GM18951 (cell line): ENCODE measurements around the gene TMEM158.

ENCODE experiments used
- POLR2A ChIP-seq: IDR thresholded peaks from 4 replicates; pipeline ENCODE4 v1.6.1; 2011; ENCODE audit warnings: mild to moderate bottlenecking; ENCODE audit not compliant: insufficient read length, insufficient read depth; ENCODE audit errors: extremely low read depth
- in situ Hi-C: fragments of 300-500 bp; cut with MboI; formaldehyde crosslinking; loops from one replicate; pipeline ENCODE4 v1.12.0; 2022; ENCODE audit warnings: low sequenced_read_pairs, mixed read lengths, inconsistent platforms; ENCODE audit not compliant: unreplicated experiment

TMEM158 gene

DNA sequence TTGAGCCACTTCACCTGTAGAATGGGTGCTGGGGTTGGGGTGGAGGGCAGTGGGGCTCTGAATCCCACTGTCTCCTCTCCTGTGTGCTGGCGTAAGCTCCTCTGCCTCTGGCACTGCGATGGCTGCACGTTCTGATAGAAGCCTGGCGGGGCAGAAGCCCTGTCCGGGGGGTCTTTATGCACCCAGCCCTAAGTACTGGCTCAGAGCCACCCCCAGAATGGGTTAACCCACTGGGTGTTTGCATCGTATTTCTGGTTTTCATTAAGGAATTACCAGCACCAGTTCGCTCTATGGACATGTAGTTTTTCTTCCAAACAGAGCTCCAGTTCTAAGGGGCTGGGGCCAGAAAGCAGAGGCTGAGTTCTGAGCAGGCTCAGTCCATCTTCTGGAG lies 42.2 kb downstream of the TMEM158 start:
- TF ChIP-seq POLR2A: no peak
- in situ Hi-C loops: no loop called here

DNA sequence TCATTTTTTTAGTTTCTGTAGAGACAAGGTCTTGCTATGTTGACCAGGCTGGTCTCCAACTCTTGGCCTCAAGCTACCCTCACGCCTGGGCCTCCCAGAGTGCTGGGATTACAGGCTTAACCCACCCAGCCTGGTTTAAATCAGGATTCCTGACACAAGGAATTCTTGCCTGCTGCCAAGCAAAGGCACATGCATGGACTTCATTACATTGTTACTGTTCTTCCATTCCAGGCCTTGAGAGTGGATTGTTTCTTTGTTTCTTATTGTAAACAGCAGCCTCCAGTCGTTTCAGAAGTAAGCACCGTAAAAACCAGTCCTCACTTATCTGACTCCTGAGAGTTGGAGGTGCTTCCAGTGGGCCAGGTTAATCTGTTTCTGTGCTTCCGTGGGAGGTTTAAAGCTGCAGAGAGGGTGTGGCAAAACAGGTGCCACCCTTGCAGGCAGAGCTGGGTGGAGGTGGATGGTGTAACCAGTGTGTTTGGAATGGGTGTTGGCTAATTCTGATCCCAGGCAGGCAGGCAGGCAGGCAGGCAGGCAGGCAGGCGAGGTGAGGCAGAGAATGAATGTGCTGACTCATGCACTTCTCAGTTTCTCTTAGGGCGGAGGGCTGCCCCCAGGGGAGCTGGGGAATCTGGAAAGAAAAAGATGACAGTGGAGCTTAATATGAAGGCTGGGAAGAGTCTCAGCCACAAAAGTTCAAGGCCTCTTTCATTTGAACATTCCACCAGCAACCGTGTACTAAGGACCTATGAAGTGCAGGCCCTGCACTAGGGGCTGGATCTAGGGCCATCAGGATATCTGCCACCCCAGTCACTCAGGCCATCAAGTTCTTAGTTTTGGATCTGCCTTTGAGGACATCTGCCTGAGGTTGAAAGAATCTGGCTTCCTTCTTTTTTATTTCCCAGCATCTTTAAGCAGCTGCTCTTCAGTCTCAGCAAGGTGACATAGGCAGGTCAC lies 42.9 kb downstream of the TMEM158 start:
- in situ Hi-C loops: no loop called here
- no peak for TF ChIP-seq POLR2A

DNA sequence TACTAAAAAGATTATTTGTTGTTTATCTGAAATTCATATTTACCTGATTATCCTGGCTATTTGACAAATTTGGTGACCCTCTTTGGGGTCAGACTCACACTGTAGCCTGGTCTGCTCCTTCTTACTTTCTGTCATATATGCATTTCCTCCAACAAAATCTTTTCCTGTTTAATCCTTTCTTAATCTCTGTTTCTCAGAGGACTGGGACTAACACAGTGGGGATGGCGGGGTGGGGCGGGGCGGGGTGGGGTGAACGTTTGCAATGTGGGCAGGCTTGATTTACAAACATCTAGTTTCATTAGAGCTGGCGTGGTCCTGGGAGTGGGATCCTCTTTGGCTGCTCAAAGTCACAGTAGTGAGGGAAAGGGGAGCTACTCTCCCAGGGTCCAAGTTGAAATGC lies 44.6 kb downstream of the TMEM158 start:
- no peak for TF ChIP-seq POLR2A
- in situ Hi-C loops: no loop called here

DNA sequence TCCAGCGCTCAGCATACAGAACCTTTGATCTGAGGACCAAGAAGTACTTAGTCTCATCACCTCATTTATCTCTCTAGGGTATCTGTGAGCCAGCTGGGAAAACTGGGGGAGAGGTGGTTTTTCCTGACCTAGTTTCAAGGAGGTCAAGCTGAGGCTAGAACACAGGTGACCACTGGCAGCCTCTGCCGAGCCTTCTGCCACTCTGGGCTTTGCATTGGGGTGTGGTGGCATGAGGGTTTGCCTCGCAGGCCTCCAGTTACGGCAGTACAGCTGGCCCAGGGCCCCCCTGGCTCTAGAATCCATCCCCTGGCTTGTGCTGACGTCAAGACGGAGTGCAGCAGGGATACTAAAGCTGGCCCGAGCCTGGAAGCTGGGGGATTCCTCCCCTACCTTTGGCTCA lies 45.2 kb downstream of the TMEM158 start:
- in situ Hi-C loops: no loop called here
- TF ChIP-seq POLR2A: no peak

DNA sequence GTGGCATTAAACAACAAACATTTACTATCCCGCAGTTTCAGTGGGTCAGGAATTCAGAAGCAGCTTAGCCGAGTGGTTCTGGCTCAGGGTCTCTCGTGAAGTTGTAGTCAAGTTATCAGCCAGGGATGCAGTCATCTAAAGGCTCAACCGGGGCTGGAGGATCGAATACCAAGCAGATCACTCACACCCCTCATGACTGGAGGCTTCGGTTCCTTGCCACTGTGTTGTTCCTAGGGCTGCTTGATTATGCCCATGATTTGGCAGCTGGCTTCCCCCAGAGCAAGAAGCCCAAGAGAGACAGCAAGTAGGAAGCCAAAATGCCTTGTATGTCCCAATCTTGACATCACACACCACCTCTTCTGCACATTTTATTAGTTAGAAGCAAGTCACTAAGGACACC lies 46.0 kb downstream of the TMEM158 start:
- TF ChIP-seq POLR2A: no peak
- in situ Hi-C loops: no loop called here

DNA sequence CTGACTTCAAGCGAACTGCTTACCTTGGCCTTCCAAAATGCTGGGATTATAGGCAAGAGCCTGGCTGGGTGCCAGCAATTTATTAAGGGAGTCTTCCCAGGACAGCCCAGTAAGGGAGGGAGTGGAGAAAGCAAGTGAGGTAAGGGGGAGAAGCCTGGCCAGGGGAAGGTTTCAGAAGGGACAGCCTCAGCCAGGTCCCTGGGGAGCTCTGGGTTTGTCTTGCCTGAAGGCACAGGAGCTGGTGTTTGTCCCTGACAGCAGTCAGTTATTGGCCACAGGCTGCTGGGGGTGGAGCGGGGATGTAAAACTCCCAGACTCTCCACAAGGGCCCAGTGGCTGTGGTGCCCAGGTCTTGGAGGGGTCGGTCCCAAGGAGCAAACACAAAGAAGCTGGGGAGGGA lies 46.9 kb downstream of the TMEM158 start:
- TF ChIP-seq POLR2A: no peak
- in situ Hi-C loops: no loop called here

DNA sequence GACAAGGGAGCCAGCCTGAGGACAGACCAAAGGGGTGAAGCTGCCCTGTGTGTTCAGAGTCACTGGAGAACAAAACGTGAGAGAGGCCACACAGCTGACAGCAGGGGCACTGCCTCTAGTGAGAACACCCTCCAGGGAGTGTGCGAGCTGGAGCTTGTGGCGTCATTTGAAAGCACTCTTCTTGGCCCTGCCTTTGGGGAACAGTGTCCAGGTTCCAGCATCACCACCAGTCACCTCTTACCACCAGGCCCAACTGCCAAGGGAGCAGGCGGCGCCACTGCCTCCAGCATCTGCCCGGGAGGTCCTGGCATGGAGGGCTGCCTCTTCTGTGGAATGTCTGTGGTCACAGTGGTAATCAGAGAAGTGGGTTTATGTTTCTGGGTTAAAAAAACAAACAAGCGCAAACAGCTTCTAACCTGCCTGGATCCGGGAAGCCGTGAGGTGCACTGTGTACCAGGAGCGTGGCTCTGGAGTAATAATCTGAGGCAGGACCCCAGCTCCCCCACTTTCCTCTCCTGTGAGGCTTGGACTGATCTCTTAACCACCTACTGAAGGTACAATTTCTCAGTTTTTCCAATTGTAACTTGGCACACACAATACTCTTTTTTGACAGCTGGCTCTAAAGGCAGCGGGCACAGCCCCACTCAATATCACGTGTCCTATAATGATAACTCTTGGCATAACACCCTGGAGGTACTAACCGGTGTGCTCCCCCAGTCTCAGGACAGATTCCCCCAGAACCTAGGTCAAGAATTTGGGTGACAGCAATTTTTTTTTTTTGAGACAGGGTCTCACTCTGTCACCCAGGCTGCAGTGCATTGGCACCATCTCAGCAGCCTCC lies 47.7 kb downstream of the TMEM158 start:
- TF ChIP-seq POLR2A: no peak

DNA sequence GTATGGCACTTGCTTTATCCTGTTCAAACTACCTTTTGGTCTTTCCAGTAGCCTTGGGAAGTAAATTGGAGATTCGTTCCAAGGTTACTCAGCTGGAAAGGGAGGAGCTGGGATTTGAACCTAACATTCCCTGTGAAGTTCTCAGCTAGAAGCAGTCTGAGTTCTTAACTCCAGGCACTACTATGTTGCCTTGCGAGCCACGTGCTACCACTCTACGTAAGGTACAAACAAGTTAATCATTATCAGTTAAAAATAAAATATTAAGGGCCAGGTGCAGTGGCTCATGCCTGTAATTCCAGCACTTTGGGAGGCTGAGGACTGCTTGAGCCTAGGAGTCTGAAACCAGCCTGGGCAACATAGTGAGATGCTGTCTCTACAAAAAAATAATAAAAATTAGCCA lies 49.2 kb downstream of the TMEM158 start:
- TF ChIP-seq POLR2A: no peak
- in situ Hi-C loops: no loop called here

More for the DNA sequence above, 47.7 kb downstream of the TMEM158 start:
- in situ Hi-C loops: no loop called here
